ENCODE measurements around the gene KPNA3. TPM values are rescaled to one million over a fixed set of nuclear protein-coding genes. Genes with fewer than 3 reads are reported as not detected.

The KPNA3 gene
- total RNA-seq, 1 experiment from 2014 or later = 36.8 TPM

DNA sequence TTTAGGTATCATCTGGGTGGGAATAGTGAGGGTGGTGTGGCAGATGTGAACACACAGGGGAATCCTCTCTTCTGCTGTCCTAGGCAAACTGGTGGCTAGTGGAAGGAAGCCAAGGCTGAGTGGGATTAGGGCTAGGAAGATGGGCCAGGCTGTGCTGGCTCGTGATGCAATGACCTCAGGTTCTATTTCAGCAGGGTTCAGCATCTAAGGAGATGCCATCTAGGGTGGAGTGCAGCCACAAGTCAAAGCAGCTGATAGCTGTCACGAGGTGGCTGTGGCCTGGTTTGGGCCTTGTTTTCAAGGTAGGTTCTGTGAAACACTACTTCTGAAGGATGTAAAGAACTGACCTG lies 142.5 kb downstream of the KPNA3 start:
- ChIA-PET CTCF (no interaction called here), POLR2A (interaction anchor here (0.6 kb wide), 1 partner anchor 9 kb away, joined by 3 read pairs; no protein-coding TSS in a partner anchor)
- no peaks in the 10 kb centered on the region for H3K4me1 ChIP-seq (ENCODE audit: control insufficient read depth, insufficient read depth, low read length)
- in situ Hi-C loops (cut with HindIII; ENCODE audit: low pct_unique_long_range_greater_than_20kb, low sequenced_read_pairs) = no loop called here
- no peak for ATAC-seq
- peaks cover 2% of the 10 kb centered on the region; the same call in 1 of the 2 replicates for H3K36me3 ChIP-seq (ENCODE audit: control insufficient read depth, insufficient read depth, low read length)
- no peak for DNase-seq (ENCODE audit: low read depth, low spot score)
- BruUV-seq (replicated peaks) = no TSS peak
- no peaks in the 10 kb centered on the region for H3K27me3 ChIP-seq (ENCODE audit: control insufficient read depth, insufficient read depth, low read length)
- TF ChIP-seq SIN3A (IDR thresholded peaks at IDR 0.05; ENCODE audit: borderline replicate concordance, insufficient read depth, low read depth, low read length) (no peak), TCF7L2 (IDR thresholded peaks at IDR 0.05; ENCODE audit: low read depth, low read length) (no peak), POLR2AphosphoS5 (IDR thresholded peaks at IDR 0.05; ENCODE audit: low read depth, low read length) (no peak)
- TF ChIP-seq, protein P1, sequence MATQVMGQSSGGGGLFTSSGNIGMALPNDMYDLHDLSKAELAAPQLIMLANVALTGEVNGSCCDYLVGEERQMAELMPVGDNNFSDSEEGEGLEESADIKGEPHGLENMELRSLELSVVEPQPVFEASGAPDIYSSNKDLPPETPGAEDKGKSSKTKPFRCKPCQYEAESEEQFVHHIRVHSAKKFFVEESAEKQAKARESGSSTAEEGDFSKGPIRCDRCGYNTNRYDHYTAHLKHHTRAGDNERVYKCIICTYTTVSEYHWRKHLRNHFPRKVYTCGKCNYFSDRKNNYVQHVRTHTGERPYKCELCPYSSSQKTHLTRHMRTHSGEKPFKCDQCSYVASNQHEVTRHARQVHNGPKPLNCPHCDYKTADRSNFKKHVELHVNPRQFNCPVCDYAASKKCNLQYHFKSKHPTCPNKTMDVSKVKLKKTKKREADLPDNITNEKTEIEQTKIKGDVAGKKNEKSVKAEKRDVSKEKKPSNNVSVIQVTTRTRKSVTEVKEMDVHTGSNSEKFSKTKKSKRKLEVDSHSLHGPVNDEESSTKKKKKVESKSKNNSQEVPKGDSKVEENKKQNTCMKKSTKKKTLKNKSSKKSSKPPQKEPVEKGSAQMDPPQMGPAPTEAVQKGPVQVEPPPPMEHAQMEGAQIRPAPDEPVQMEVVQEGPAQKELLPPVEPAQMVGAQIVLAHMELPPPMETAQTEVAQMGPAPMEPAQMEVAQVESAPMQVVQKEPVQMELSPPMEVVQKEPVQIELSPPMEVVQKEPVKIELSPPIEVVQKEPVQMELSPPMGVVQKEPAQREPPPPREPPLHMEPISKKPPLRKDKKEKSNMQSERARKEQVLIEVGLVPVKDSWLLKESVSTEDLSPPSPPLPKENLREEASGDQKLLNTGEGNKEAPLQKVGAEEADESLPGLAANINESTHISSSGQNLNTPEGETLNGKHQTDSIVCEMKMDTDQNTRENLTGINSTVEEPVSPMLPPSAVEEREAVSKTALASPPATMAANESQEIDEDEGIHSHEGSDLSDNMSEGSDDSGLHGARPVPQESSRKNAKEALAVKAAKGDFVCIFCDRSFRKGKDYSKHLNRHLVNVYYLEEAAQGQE (IDR thresholded peaks at IDR 0.05; ENCODE audit: insufficient read depth in 1 of 2, low read depth in 2 of 2, low read length in 1 of 2) = no peak
- TF ChIP-seq, protein P2, sequence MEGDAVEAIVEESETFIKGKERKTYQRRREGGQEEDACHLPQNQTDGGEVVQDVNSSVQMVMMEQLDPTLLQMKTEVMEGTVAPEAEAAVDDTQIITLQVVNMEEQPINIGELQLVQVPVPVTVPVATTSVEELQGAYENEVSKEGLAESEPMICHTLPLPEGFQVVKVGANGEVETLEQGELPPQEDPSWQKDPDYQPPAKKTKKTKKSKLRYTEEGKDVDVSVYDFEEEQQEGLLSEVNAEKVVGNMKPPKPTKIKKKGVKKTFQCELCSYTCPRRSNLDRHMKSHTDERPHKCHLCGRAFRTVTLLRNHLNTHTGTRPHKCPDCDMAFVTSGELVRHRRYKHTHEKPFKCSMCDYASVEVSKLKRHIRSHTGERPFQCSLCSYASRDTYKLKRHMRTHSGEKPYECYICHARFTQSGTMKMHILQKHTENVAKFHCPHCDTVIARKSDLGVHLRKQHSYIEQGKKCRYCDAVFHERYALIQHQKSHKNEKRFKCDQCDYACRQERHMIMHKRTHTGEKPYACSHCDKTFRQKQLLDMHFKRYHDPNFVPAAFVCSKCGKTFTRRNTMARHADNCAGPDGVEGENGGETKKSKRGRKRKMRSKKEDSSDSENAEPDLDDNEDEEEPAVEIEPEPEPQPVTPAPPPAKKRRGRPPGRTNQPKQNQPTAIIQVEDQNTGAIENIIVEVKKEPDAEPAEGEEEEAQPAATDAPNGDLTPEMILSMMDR (IDR thresholded peaks at IDR 0.05) = no peak
- H3K9me3 ChIP-seq (ENCODE audit: control insufficient read depth, insufficient read depth, low read depth, low read length) = no peaks in the 10 kb centered on the region
- no peak overlapping the region for H3K27ac ChIP-seq (ENCODE audit: low read length)
- no peak overlapping the region for H3K4me3 ChIP-seq (ENCODE audit: low read depth in 2 of 2, low read length in 2 of 2)
- intact Hi-C loops (cut with micrococcal nuclease; ENCODE audit: unreplicated experiment) = no loop called here

Other genes with a start within 250 kb of the KPNA3 start
- gene RCBTB1, start 207.1 kb downstream of the KPNA3 start, total RNA-seq (2021; ENCODE audit: unreplicated experiment) = 14.8 TPM
- not detected for gene ARL11, start 164.2 kb downstream of the KPNA3 start, total RNA-seq (2021; ENCODE audit: unreplicated experiment)
- 60.9 TPM for gene EBPL, start 101.2 kb downstream of the KPNA3 start, total RNA-seq (2021; ENCODE audit: unreplicated experiment)
- gene SPRYD7, start 143.7 kb upstream of the KPNA3 start, total RNA-seq (2021; ENCODE audit: unreplicated experiment) = 6.2 TPM
- 22.4 TPM for gene TRIM13, start 204.4 kb upstream of the KPNA3 start, total RNA-seq (2021; ENCODE audit: unreplicated experiment)
- gene KCNRG, start 222.8 kb upstream of the KPNA3 start, total RNA-seq (2021; ENCODE audit: unreplicated experiment) = 0.31 TPM

All from Panc1 (cell line).